ENCODE measurements around the gene LRP1-AS.

LRP1-AS gene

DNA sequence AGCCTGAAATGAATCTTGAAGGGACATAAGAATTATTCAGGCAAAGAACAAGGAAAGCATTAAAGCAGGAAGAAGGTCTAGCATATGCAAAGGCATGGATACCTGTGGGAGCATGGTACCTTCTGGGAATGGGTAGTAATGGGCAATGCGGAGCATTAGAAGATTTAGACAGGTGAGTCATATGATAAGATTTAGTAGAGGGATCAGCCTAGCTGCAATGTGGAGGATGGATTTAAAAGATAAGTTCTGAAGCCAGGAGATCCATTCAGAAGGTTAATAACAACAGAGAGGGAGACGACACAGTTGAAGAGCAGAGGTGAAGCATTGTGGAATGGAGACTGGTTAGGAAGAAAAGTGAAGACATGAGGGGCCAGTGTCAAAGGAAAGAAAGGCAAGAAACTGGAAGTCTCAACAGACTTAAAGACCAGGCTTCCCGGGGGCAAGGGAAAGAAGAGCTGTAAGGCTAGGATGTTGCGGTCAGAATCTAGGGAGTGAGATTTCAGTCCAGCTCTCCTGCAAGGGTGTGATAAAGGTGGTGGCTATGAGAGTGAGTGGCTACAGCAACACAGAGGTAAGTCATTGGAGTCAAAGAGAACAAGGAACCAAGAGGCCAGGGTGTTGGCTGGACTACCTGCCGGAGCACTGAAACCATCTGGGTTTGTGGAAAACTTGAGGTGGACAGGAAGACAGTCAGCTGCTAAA, 30.7 kb downstream of the LRP1-AS start:
- DNase-seq: no peak

DNA sequence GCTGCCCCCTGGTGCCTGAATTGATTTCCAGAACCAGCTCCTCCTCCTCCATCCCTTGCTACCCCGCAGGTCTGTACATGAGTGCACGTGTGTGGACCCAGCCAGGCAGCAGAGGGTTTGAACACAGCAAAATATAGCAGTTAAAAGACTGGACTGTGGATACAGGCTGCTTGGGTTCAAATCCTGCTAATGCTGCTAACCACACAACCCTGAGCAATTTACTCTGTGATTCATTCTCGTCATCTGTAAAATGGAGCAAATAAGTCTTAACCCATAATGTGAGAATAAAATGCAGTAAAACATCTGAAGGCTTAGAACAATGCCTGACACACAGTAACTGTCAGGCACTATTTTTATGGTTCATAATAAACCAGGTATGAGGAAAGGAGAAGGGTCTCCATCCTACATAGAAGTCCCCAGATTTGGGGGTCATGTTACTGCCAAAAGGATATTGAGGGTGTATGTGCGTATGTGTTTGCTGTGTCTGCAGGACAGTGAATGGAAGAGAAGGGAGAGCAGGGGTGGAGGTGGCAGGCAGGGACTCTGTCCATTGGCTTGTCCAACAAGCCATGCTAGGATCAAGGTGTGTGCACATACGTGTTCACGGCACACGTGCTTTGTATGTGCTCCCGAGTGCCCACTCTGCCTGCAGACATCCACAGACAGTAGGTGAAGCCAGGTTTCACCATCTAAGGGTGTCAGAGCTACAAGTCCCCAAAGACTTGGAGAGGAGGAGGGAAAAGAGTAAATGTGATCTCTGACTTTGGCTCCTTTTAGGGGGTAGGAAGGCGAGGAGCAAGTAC, 34.7 kb downstream of the LRP1-AS start:
- peak in 1 of 2 experiments; percentile 93 for DNase-seq

DNA sequence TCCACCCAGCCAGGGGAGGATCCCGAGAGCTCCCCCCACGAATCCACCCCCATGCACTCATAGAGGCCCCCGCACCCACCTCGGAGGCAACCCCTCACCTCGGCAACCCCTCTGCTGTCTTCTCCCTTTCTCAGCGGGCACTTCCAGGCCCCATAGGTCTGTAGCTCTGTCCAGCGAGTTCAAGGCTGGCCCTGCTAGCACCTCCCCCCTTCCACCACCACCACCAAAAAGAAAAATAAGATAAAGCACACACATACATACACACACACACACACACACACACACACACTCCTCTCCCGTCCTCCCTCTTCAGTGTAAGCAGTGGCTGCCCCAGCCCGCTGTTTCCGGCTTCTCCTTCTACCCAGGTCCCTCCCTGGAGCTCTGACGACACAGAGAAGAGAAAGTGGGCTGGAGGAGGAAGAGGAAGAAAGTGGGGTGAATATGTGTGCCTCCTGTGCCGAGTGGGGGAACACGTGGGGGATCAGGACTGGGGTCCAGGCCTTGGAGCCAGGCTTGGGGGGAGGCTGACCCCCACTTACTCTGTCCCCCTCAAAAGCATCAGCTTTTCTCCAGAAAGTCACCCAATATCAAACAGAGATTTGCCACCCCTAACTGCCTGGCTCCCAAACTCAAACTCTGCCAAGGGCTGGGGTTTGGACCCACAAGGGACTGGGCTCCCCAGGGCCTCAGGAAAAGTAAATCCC, 36.2 kb downstream of the LRP1-AS start, which contains the start of gene STAT6:
TSS of gene STAT6 (minus strand) at position 332 of the 704 bp plus-strand sequence. CDS start 3,084 bp downstream, outside the sequence.
- peak; percentile 78 to 83 for DNase-seq

DNA sequence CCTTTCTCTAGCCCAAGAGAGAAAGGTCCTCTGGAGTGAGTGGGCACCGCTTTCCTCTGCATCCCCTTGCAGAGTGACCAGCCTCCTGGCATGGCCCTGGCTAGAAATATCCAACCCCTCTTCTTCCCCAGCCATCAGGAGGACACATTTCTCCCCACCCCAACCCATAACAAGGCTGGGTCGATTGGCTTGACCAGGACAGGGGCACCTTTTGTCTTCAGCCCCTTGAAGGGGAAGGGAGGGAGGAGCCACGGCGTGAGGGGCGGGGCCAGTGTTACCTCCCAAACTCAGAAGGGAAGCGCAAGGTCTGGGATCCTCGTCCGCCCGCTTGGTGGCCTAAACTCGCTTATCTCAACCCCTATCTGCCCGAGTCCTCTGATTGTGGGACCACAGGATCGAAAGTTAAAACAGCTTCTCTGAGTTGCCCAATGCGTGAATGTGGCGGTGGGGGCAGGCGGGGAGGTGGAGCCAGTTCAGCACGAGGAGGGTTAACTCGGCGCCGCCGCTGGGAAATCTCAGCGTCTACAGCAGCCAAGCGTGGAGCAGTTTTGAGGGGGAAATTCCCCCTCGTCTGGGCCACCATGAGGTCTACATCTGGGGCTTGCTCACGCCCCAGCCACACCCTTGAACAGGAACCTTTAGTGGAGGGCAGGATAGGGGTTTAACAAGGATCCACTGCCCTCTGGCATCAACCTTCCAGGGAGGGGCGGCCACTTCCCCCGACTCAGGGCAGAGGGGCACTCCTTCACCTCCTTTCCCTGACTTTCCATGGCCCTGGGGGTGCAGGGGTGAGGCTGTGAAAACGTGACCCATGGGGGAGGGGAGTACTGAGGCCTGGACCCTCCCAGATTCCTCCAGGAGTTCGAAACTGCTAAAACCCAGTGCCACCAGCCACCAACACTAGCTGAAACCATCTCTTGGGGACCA, 37.1 kb downstream of the LRP1-AS start:
- peak; percentile 85 to 88 for DNase-seq

DNA sequence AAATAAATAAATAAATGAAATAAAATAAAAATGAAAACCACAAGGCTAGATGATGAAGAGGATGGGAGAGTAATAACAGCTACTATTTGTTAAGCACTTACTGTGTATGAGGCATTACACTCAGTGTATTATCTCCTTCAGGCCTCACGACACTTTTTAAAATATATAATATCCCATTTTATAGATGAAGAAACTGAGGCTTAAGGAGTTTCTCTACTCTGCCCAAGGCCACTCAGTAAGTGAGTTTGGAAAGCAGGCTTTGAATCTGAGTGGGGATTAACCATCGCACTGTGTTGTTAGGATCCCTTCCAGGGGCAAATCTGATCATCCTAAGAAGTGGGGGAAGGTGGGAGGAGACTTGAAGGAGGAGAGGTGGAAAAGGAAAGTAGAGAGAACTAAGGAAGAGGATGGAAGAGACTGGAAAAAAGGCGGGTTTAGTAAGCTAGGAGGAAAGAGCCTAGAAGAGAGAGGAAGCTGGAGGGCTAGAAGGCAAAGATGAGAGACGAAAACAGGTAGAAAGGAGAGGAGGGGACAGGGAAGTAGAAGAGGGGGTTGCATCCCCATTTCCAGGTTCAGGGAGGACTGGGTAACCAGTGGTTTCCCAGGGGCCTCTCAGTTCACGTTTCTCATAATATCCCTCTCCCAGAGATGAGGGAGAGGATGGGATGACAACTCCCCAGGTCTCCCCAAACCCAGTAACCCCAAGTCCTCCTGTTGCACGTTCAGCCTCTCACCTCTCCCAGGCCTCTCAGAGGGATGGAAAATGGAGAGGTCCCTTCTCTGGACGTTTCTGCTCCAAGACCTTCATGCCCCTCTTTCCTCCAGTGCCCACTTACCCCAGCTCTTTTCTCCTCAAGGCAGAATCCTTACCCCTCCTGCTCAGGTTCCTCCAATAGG, 38.0 kb downstream of the LRP1-AS start:
- no peak for DNase-seq

DNA sequence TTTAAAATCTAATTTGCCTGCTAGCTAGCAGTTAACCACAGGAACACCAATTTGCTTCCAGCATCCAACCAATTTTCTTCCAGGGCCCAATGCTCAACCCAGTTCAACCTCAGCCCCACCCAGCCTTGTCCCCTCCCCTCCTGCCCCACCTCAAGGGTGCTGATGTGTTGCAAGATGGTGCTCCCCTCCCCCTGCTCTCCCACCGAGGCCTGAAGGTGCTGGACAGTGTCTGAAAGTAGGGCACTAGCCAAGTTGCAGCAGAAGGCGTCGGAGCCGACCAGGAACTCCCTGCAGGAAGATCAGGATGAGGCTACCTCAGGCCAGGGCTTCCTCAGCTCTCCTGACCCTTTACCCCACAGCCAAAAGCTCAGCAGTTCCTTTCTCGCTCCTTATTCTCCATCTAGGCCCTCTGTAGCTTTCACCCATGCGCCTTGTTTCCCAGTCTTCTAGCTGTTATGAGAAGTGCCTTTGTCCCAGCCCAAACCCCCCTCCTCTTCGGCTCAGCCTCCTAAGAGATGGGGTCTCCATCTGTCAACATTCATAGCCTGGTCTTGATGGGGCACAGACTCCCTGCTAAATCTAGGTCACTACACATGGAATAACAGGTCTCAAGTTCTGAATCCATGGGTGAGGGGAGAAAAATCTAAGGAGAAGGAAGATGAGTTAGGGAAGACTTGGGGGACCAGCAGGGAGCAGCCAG, 39.8 kb downstream of the LRP1-AS start:
- no peak for DNase-seq

DNA sequence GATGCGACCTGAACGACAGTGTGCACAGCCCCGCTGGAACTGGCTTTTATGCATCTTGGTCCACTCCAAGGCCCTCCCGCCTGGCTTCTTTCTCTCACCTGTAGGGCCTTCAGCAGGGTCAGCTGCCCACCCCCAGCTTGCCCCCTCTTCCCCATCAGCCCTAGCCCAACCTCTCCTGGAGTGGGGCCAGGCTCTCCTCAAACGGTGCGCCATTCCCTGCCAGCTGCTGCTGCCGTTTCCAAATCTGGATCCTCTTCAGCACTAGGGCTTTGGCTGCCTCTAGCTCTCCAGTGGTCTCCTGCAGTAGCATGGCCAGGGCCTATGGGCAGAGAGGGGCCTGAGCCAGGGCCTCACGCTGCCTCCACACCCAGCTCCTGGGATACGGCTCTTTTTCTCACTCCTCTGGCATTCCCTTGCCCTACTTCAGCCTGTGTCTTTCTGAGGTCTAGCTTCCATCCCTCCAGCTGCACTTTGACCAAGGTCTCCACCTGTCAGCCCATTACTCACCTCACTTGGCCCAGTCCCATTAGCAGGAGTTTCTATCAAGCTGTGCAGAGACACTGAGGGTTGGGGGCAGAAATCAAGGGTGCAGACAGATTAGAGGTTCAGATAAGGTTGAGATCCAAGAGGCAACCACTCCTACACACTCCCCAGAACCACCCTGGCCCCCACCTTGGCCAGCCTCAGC, 41.3 kb downstream of the LRP1-AS start:
- no peak for DNase-seq

DNA sequence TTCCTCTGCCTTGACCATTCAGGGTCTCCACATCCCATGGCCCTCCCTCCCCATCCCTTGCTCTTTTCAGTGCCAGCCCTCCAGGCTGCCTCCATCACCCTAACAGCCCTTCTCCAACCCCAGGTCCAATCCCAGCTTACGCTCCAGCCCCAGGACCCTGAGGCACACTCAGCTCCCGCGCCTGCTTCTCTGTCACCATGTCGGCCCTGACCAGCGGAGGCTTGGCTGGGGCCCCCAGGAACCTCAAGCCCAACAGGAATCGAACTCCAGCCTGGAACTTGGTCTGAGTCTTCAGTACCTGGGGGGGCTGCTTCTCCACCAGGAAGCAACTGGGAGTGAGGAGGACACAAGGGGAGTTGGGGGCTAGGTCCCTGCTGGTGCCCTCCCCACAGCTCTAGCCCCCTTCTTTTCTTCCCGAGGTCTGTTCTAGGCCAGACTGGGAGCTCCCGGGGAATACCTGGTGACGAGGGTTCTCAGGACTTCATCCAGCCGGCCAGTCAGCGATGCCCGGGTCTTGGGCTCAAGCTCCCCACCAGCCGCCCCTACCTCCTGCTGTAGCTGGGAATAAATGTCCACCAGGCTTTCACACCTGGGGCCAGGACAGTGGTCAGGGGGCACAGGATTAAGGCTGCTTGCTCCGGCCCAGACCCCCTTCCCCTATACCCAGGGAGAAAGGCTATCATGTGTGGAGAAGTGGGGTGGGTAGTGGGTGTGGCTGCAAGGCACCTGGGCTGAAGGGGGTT, 42.2 kb downstream of the LRP1-AS start:
- no peak for DNase-seq

DNA sequence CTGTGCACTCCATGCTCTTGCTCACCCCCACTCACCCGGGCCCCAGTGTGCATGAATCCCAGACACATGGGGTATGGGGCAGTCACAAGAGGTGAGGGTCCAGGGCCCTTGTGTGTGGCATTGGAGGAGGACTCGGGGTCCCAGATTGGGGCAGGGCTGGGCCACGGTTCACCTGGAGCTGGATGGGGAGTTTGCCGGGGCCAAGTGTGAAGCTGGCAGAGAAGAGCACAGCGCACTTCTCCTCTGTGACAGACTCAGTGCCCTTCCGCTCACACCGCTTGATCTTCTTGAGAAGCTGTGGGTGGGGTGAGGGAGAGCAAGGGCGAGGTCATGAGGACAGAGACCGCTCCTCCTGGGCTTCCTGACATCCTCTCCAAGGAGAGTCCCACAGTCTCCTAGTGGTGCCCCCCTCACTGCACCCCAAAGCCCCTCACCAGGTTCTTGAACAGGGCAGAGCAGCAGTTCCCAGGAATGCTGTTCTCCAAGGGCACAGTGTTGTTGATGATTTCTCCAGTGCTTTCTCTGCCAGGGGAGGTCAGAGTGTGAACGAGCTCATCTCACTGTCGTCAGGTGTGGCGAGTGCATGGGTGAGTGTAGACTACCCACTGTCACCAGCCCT, 43.0 kb downstream of the LRP1-AS start:
- DNase-seq: no peak

DNA sequence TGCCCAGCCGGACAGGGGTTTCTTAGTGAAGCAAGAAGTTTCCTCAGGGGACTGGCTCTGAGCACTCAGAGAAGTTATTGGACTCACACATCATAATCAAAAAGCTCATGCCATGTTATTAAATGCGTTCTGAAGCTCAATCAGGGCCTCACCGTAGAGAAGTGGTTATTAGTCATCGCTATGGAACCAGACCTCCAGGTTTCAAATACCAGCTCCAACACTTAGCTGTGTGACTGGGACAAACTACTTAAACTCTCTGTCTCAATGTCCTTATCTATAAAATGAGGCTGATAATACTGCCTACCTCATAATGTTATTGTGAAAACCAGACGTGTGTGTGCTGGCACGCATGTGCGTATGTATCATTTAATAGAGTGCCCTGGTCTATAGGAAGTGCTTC, 43.6 kb downstream of the LRP1-AS start:
- DNase-seq: no peak

DNA sequence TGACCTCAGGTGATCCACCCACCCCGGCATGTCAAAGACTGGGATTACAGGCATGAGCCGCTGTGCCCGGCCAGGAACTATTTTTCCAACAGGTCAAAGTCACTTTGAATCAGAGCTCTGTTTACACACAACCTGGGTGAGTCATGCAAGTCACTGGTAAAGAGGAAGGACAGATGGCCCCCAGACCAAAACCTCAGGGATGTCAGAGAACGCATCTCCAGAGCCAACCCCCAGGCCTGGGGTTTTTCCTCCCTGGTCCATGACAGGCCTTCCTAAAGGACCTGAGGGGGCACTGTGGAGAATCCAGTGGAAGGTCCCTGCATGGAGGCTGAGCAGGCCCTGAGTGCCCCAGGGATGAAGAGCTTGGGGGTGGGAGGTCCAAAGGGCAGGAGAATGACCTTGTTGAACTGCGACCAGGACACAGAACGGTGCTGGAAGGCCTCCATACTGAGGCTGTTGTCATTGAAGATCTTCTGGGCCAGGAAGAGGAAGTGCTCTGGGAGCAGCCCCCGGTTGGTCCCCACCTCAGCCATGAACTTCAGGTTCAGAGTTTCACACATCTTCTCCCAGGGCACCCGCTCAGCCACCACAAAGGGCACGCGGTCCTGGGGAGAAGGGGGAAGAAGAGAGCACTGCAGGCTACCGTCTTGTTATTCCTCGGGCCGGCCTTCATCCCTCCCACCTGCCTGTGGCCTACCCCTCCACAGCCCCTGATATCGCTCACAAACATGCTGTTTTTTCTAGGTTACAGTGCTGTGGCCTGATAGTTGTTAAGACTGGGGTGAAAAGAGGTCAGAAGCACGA, 45.3 kb downstream of the LRP1-AS start:
- no peak for DNase-seq

DNA sequence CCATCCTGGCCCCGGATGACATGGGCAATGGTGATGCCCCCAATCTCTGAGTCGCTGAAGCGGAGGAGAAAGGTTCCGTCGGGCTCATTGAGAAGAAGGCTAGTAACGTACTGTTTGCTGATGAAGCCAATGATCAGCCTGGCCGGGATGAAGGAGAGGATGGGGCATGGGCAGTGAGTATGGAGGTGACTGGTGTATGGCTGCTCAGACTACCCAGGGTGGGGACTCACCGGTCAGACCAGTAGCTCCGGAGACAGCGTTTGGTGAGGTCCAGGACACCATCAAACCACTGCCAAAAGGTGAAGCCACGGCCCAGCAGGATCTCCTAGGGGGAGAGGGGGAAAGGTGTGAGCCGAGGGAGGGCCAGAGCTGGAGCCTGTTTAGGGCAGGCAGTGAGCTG, 47.7 kb downstream of the LRP1-AS start:
- no peak for DNase-seq

DNA sequence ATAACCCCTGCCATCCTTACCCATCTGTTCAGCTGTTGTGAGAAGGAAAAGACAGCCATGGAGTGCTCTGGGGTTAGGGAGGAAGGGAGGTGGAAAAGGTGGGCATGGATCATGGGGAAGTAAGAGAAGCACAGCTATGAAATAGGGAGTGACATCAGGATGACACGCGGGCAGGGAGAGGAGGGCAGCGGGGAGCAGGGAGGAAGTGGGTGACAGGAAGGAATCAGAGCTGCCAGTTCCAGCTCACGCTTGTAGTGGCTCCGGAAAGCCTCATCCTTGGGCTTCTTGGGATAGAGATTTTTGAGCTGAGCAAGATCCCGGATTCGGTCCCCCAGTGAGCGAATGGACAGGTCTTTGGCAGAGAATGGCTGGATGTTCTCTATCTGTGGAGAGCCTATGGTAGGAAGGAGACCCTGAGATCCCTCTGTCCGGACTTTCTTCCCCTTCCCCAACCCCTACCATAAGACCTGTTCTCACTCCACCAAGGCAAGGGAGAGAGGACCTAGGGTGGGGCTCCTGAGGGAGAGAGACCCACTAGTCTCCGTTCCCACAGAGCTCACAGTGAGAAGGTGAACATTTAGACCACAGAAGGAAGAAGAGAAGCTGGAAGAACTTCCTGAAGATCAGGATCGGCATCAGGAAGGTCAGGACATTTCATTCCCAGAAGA, 48.2 kb downstream of the LRP1-AS start:
- DNase-seq: no peak

DNA sequence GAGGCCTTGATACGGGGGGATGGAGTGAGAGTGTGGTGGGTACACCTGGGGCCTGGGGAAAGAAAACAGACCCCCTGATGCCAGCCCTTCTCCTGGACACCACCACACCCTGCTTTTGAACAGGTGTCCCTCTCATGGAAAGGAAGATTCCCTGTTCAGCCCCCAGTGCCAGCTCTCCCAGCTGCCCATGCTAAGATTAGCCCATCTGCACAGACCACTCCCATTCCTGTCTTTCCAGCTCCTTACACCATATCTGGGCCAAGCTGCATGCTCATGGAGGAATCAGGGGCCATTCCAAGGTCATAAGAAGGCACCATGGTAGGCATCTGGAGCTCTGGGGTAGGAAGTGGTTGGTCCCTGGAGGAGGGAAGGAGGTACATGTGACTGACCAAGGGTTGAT, 48.9 kb downstream of the LRP1-AS start:
- DNase-seq: no peak

DNA sequence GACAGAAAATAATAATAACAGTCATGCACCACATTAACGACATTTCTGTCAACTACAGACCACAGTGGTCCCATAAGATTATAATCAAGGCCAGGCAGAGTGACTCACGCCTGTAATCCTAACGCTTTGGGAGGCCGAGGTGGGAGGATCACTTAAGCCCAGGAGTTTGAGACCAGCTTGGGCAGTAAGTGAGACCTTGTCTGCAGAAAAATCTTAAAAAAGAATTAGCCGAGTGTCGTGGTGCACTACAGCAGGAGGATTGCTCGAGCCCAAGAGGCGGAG, 49.9 kb downstream of the LRP1-AS start:
- no peak for DNase-seq

DNA sequence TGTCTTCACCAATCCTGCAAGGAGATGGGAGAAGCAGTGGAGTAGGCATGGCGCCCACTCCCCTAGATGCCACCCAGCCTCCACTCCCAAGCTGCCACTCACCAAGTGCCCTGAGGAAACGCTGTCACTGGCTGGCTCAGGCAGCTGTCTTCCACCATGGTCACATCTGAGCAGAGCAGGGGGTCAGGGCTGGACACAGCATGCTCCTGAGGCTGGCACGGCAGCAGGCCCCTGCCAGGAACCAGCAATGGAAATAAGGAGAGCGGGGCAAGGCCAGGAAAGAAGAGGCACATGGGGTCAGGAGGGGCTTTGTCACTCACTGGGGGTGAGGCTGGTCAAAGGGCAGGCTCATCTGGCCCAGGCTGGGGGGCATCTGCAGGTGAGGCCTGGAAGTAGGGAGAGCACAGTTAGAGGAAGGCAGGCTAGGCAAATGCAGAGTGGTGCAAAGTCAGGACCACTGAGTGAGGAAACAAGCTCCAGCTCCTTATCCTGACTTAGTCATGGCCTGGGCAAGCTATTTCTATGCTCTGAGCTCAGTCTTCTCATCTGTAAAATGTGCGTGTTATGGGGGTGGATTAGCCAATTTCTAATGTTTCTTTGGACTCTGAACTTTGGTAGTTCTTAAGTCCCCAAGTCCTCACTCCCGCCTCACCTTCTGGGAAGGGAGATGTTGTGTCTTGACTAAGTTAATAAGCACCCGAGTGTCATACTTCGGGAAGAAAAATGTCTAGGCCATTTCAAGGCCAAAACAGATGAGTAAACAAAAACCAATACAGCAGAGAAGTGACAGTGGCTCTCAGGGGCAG, 50.5 kb downstream of the LRP1-AS start:
- no peak for DNase-seq

DNA sequence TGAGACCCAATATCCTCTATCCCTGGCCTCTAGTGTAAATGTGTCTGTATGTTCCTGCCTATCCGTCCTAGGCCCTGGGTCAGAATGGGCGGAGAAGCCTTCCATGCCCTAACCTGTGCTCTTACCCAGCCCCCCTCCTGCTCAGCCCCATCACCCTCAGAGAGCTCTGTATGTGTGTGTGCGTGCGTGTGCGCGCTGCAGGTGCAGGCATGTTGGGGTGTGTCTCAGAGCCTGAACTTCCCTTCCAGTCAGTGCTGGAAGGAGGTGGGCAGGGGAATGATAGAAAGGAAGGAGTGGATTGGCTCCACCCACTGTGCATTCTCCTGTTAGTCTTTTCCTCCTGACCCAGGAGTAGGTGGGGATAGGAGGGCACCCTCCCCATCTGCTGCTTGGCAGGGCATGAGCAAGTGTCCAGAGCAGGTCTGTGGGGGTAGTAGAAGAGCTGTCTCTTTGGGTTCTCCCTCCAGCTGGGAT, 51.3 kb downstream of the LRP1-AS start:
- DNase-seq: no peak
